Measurements from ENCODE around the gene CERS6.

GRCh38 chr2:168713325-168713724 is 257.3 kb downstream of the CERS6 start:
- TF ChIP-seq ELF4 (IDR thresholded peaks at IDR 0.05) (no peak), BHLHE40 (IDR thresholded peaks at IDR 0.05; ENCODE audit: borderline replicate concordance) (no peak), FOXM1 (IDR thresholded peaks at IDR 0.05; ENCODE audit: borderline replicate concordance) (no peak)

Data from HEK293T (cell line).